ENCODE measurements around the gene PISD. TPM values are rescaled to one million over a fixed set of nuclear protein-coding genes. Genes with fewer than 3 reads are reported as not detected.

The PISD gene
- total RNA-seq, 1 experiment from 2014 or later = 46.4 TPM

GRCh38 chr22:31584804-31585160, 77.2 kb downstream of the PISD start:
- intact Hi-C loops (cut with micrococcal nuclease; ENCODE audit: unreplicated experiment) = no loop called here
- no peak overlapping the region for H2AFZ ChIP-seq
- peaks cover 64% of the 10 kb centered on the region for H3K4me1 ChIP-seq (replicated peaks; ENCODE audit: insufficient read depth)
- no peaks in the 10 kb centered on the region for H3K9me3 ChIP-seq (ENCODE audit: insufficient read depth, low read depth)
- POLR2A ChIA-PET (ENCODE audit: unreplicated experiment) = interaction anchor here (0.6 to 0.7 kb wide), 2 partner anchors 77 to 1283 kb away, joined by 3 to 5 read pairs; partner anchors contain the start of gene PISD
- H3K79me2 ChIP-seq (ENCODE audit: low read depth) = no peaks in the 10 kb centered on the region
- peak overlapping the region; percentile 29; the same call in 1 of the 2 replicates for H3K4me2 ChIP-seq
- CTCF ChIA-PET = interaction anchor here (1.3 kb wide), 1 partner anchor 386 kb away, joined by 5 read pairs; no protein-coding TSS in a partner anchor
- TF ChIP-seq CTCF (conservative IDR thresholded peaks at IDR 0.05) (no peak), EZH2 (IDR thresholded peaks at IDR 0.05; ENCODE audit: low read depth) (no peak)
- DNase-seq = no peak
- no TSS peak for BruUV-seq (replicated peaks)
- H3K4me3 ChIP-seq = no peak overlapping the region
- no peaks in the 10 kb centered on the region for H3K27me3 ChIP-seq (ENCODE audit: insufficient read depth, low read depth)
- peaks cover 8% of the 10 kb centered on the region; the same call in 1 of the 2 replicates for H3K36me3 ChIP-seq (ENCODE audit: low read depth)
- no peaks in the 10 kb centered on the region for H3K9me2 ChIP-seq (ENCODE audit: insufficient read depth)
- H3F3A ChIP-seq (ENCODE audit: insufficient read depth, low read depth) = peaks cover 36% of the 10 kb centered on the region
- H3K27ac ChIP-seq = peak overlapping the region; percentile 82
- H4K20me1 ChIP-seq (ENCODE audit: insufficient read depth) = no peaks in the 10 kb centered on the region

- H4K20me1 ChIP-seq (ENCODE audit: insufficient read depth) = no peaks in the 10 kb centered on the region
- peaks cover 36% of the 10 kb centered on the region for H3F3A ChIP-seq (ENCODE audit: insufficient read depth, low read depth)
- peak overlapping the region; percentile 29 for H3K4me2 ChIP-seq
- H3K9me2 ChIP-seq (ENCODE audit: insufficient read depth) = no peaks in the 10 kb centered on the region
- ChIA-PET POLR2A (ENCODE audit: unreplicated experiment) (interaction anchor here (0.7 kb wide), 1 partner anchor 78 kb away, joined by 5 read pairs; the partner anchor contains the start of gene PISD), CTCF (interaction anchor here (1.3 kb wide), 1 partner anchor 387 kb away, joined by 5 read pairs; no protein-coding TSS in a partner anchor)
- BruUV-seq (replicated peaks) = no TSS peak
- H2AFZ ChIP-seq = no peak overlapping the region
- peak in 1 of 2 experiments; percentile 71 for DNase-seq
- H3K4me3 ChIP-seq = no peak overlapping the region
- intact Hi-C loops (cut with micrococcal nuclease; ENCODE audit: unreplicated experiment) = no loop called here
- no peaks in the 10 kb centered on the region for H3K9me3 ChIP-seq (ENCODE audit: insufficient read depth, low read depth)
- no peaks in the 10 kb centered on the region for H3K27me3 ChIP-seq (ENCODE audit: insufficient read depth, low read depth)
- H3K79me2 ChIP-seq (ENCODE audit: low read depth) = no peaks in the 10 kb centered on the region
- H3K4me1 ChIP-seq (replicated peaks; ENCODE audit: insufficient read depth) = peaks cover 59% of the 10 kb centered on the region
- peaks cover 8% of the 10 kb centered on the region; the same call in 1 of the 2 replicates for H3K36me3 ChIP-seq (ENCODE audit: low read depth)
- TF ChIP-seq EZH2 (IDR thresholded peaks at IDR 0.05; ENCODE audit: low read depth) = no peak
- TF ChIP-seq CTCF (conservative IDR thresholded peaks at IDR 0.05) = no peak
- peak overlapping the region; percentile 82 for H3K27ac ChIP-seq
These were observed 78.0 kb downstream of the PISD start for GRCh38 chr22:31583861-31584485.

GRCh38 chr22:31579835-31580242, 82.2 kb downstream of the PISD start:
- CTCF ChIA-PET = no interaction called here
- no peaks in the 10 kb centered on the region for H3K36me3 ChIP-seq (ENCODE audit: low read depth)

More at GRCh38 chr22:31579835-31580242, 82.2 kb downstream of the PISD start:
- no peak overlapping the region for H3K4me2 ChIP-seq
- BruUV-seq (replicated peaks) = no TSS peak
- H3K79me2 ChIP-seq (ENCODE audit: low read depth) = no peaks in the 10 kb centered on the region
- peaks cover 20% of the 10 kb centered on the region for H3K4me1 ChIP-seq (replicated peaks; ENCODE audit: insufficient read depth)
- no peaks in the 10 kb centered on the region for H3K9me3 ChIP-seq (ENCODE audit: insufficient read depth, low read depth)
- no peaks in the 10 kb centered on the region for H3K9me2 ChIP-seq (ENCODE audit: insufficient read depth)
- no peak overlapping the region for H3K4me3 ChIP-seq
- H3F3A ChIP-seq (ENCODE audit: insufficient read depth, low read depth) = peaks cover 4% of the 10 kb centered on the region; the same call in 1 of the 2 replicates
- POLR2A ChIA-PET (ENCODE audit: unreplicated experiment) = no interaction called here
- no peaks in the 10 kb centered on the region for H3K27me3 ChIP-seq (ENCODE audit: insufficient read depth, low read depth)
- no peak for DNase-seq
- TF ChIP-seq EZH2 (IDR thresholded peaks at IDR 0.05; ENCODE audit: low read depth) (no peak), CTCF (conservative IDR thresholded peaks at IDR 0.05) (no peak)
- H3K27ac ChIP-seq = no peak overlapping the region
- H4K20me1 ChIP-seq (ENCODE audit: insufficient read depth) = no peaks in the 10 kb centered on the region
- intact Hi-C loops (cut with micrococcal nuclease; ENCODE audit: unreplicated experiment) = no loop called here
- no peak overlapping the region for H2AFZ ChIP-seq

All from PC-9 (cell line).